Ishikawa (cell line): Measurements from ENCODE around the gene PPME1.

Source experiments
- CREB1 ChIP-seq: IDR thresholded peaks from 2 replicates; pipeline ENCODE4 v1.6.1; 2012; ENCODE audit warnings: low read depth
- EP300 ChIP-seq: IDR thresholded peaks from 2 replicates; pipeline ENCODE4 v1.6.1; 2012; ENCODE audit warnings: borderline replicate concordance
- FOXM1 ChIP-seq: IDR thresholded peaks from 2 replicates; pipeline ENCODE4 v1.6.1; 2012; ENCODE audit warnings: low read depth, borderline replicate concordance
- TAF1 ChIP-seq: IDR thresholded peaks from 2 replicates; pipeline ENCODE4 v1.6.1; 2012; ENCODE audit warnings: low read depth, mild to moderate bottlenecking
- TCF12 ChIP-seq: IDR thresholded peaks from 2 replicates; pipeline ENCODE4 v1.6.1; 2012; ENCODE audit warnings: low read depth
- TEAD4 ChIP-seq: IDR thresholded peaks from 2 replicates; pipeline ENCODE4 v1.6.1; 2012
- TF ChIP-seq, protein P1 (sequence below): IDR thresholded peaks from 2 replicates; pipeline ENCODE4 v1.6.1; 2012; ENCODE audit warnings: low read depth, mild to moderate bottlenecking
- TF ChIP-seq, protein P2 (sequence below): IDR thresholded peaks from 2 replicates; pipeline ENCODE4 v1.6.1; 2012

DNA sequence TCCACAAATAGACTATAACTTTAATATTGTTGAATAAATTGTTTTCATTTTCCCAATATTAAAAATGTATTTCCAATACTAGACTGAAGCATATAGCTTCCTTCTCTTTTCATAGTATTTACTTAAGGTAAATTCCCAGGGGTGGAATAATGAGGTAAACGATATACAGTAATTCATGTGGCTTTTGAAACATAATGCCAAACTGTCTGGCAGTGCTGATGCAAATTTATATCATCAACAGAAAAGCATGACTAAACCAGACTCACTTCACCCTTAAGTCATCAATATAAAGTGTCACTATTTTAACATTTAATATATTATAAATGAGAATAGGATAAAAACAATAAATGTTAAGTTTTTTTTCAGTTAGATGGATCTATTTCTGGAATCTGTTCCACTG lies 13.9 kb upstream of the PPME1 start:
- TF ChIP-seq TEAD4 (no peak), FOXM1 (no peak), TAF1 (no peak), EP300 (no peak), TCF12 (no peak), CREB1 (no peak)
- TF ChIP-seq, protein P1, sequence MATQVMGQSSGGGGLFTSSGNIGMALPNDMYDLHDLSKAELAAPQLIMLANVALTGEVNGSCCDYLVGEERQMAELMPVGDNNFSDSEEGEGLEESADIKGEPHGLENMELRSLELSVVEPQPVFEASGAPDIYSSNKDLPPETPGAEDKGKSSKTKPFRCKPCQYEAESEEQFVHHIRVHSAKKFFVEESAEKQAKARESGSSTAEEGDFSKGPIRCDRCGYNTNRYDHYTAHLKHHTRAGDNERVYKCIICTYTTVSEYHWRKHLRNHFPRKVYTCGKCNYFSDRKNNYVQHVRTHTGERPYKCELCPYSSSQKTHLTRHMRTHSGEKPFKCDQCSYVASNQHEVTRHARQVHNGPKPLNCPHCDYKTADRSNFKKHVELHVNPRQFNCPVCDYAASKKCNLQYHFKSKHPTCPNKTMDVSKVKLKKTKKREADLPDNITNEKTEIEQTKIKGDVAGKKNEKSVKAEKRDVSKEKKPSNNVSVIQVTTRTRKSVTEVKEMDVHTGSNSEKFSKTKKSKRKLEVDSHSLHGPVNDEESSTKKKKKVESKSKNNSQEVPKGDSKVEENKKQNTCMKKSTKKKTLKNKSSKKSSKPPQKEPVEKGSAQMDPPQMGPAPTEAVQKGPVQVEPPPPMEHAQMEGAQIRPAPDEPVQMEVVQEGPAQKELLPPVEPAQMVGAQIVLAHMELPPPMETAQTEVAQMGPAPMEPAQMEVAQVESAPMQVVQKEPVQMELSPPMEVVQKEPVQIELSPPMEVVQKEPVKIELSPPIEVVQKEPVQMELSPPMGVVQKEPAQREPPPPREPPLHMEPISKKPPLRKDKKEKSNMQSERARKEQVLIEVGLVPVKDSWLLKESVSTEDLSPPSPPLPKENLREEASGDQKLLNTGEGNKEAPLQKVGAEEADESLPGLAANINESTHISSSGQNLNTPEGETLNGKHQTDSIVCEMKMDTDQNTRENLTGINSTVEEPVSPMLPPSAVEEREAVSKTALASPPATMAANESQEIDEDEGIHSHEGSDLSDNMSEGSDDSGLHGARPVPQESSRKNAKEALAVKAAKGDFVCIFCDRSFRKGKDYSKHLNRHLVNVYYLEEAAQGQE: no peak
- TF ChIP-seq, protein P2, sequence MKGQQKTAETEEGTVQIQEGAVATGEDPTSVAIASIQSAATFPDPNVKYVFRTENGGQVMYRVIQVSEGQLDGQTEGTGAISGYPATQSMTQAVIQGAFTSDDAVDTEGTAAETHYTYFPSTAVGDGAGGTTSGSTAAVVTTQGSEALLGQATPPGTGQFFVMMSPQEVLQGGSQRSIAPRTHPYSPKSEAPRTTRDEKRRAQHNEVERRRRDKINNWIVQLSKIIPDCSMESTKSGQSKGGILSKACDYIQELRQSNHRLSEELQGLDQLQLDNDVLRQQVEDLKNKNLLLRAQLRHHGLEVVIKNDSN: no peak
